ENCODE data around the gene SYTL1.
A peak's percentile ranks its signal among the peaks of the same experiment; 100 is the strongest.

Gene SYTL1

DNA sequence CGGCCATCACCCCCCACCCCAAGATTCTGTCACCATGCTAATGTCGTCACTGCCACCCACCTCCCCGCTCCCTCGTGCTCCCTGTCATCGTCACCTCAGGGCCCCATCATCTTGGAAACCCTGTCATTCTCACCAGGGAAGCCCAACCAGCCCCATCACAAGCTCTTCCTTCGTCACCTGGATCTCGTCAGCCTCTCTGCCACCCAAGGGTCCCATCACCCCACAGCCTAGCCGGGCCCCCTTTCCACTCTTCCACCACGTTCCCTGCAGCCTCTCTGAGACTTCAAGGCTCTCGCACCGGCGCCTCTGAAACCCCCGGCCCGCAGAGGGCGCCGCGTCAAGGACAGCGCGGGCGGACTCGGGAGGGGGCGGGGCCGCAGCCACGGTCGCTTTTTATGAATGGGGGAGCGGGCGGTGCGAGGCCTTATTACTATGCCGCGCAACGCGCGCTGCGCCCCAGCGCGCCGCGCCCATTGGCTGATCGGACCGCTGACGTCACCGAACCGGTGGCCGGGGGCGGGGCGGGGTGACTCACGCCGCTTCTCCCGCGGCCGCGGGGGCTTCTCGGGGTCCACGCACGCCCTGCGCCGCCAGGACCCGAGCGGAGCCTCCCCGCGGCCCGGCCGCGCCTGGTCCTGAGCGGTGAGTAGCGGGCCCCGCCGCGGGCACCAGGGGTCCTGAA is 50.4 kb downstream of the SYTL1 start, which contains the start of gene GPR3:
TSS of gene GPR3 (plus strand) at position 527 of the 682 bp plus-strand sequence. CDS start 1,177 bp downstream, outside the sequence.
- peak; percentile 91 for DNase-seq
- Histone ChIP-seq H3K27me3 (no peaks in the 10 kb centered on the region), H3K9me3 (no peaks in the 10 kb centered on the region), H3K4me3 (ENCODE audit: low read depth, low read length) (peak within 1 kb of the TSS; percentile 70), H3K36me3 (no peaks in the 10 kb centered on the region), H3K4me1 (peaks cover 4% of the 10 kb centered on the region; the same call in 1 of the 2 replicates)
- TF ChIP-seq, protein P1, sequence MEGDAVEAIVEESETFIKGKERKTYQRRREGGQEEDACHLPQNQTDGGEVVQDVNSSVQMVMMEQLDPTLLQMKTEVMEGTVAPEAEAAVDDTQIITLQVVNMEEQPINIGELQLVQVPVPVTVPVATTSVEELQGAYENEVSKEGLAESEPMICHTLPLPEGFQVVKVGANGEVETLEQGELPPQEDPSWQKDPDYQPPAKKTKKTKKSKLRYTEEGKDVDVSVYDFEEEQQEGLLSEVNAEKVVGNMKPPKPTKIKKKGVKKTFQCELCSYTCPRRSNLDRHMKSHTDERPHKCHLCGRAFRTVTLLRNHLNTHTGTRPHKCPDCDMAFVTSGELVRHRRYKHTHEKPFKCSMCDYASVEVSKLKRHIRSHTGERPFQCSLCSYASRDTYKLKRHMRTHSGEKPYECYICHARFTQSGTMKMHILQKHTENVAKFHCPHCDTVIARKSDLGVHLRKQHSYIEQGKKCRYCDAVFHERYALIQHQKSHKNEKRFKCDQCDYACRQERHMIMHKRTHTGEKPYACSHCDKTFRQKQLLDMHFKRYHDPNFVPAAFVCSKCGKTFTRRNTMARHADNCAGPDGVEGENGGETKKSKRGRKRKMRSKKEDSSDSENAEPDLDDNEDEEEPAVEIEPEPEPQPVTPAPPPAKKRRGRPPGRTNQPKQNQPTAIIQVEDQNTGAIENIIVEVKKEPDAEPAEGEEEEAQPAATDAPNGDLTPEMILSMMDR (IDR thresholded peaks at IDR 0.05; ENCODE audit: low read depth, low read length) = peak; percentile 54

DNA sequence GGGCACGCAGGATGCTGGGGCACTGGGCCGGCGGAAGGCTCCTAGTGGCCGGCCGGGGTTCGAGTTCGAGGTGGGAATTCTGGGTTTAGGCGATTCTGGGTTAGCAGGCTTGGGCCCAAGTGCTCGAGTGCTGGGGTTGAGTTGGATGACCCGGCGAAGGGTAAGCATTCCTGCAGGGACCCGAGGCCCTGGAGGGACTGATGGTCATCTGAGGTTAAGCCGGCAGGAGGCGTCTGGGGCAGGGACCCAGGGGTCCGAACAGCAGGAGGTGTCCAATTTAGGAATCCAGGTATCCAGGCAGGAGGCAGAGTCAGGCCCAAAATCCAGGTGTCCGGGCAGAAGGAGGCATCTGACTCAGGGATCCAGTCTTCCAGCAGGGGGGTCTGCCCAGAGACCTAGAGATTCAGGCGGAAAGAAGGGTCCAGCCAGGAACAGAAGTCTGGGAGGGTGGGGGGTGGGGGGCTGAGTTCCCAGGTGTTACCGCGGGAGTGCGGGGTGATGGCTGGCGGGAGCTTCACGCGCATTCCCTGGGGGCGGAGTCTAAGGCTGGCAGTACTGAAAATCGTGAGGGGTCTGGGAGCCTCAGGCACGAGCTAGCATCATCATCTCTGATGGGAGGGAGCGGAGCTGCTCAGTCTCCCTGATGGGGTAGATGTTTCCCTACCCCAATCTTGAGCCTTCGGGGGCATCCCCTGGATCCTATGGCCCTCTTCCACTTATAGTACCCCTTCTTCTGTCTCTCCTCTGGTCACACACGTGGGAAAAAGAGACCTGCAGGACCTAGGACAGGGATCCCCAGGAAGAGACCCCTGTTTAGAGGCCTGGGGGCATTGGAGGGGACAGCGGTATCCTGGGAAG is 51.2 kb downstream of the SYTL1 start:
- peaks cover 4% of the 10 kb centered on the region; the same call in 1 of the 2 replicates for H3K4me1 ChIP-seq
- TF ChIP-seq, protein P1 (IDR thresholded peaks at IDR 0.05; ENCODE audit: low read depth, low read length) = peak; percentile 28; the same call in 1 of the 2 replicates
- DNase-seq = no peak
- H3K4me3 ChIP-seq (ENCODE audit: low read depth, low read length) = peak overlapping the region; percentile 70
- H3K27me3 ChIP-seq = no peaks in the 10 kb centered on the region
- H3K36me3 ChIP-seq = no peaks in the 10 kb centered on the region
- H3K9me3 ChIP-seq = no peaks in the 10 kb centered on the region

DNA sequence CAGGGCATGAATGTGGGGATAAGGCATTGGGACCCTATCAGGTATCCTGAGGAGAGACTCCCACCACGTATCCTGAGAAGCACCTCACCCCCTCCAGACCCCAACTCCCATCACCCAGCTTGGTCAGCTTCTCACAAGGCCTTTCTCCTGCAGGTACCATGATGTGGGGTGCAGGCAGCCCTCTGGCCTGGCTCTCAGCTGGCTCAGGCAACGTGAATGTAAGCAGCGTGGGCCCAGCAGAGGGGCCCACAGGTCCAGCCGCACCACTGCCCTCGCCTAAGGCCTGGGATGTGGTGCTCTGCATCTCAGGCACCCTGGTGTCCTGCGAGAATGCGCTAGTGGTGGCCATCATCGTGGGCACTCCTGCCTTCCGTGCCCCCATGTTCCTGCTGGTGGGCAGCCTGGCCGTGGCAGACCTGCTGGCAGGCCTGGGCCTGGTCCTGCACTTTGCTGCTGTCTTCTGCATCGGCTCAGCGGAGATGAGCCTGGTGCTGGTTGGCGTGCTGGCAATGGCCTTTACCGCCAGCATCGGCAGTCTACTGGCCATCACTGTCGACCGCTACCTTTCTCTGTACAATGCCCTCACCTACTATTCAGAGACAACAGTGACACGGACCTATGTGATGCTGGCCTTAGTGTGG is 51.9 kb downstream of the SYTL1 start:
- TF ChIP-seq, protein P1 (IDR thresholded peaks at IDR 0.05; ENCODE audit: low read depth, low read length) = no peak
- DNase-seq = no peak
- Histone ChIP-seq H3K27me3 (no peaks in the 10 kb centered on the region), H3K36me3 (no peaks in the 10 kb centered on the region), H3K9me3 (no peaks in the 10 kb centered on the region), H3K4me1 (peaks cover 4% of the 10 kb centered on the region; the same call in 1 of the 2 replicates), H3K4me3 (ENCODE audit: low read depth, low read length) (no peak overlapping the region)

DNA sequence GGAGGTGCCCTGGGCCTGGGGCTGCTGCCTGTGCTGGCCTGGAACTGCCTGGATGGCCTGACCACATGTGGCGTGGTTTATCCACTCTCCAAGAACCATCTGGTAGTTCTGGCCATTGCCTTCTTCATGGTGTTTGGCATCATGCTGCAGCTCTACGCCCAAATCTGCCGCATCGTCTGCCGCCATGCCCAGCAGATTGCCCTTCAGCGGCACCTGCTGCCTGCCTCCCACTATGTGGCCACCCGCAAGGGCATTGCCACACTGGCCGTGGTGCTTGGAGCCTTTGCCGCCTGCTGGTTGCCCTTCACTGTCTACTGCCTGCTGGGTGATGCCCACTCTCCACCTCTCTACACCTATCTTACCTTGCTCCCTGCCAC is 52.4 kb downstream of the SYTL1 start:
- DNase-seq = no peak
- TF ChIP-seq, protein P1 (IDR thresholded peaks at IDR 0.05; ENCODE audit: low read depth, low read length) = no peak
- Histone ChIP-seq H3K36me3 (no peaks in the 10 kb centered on the region), H3K4me3 (ENCODE audit: low read depth, low read length) (no peak overlapping the region), H3K4me1 (peaks cover 4% of the 10 kb centered on the region; the same call in 1 of the 2 replicates), H3K27me3 (no peaks in the 10 kb centered on the region), H3K9me3 (no peaks in the 10 kb centered on the region)

DNA sequence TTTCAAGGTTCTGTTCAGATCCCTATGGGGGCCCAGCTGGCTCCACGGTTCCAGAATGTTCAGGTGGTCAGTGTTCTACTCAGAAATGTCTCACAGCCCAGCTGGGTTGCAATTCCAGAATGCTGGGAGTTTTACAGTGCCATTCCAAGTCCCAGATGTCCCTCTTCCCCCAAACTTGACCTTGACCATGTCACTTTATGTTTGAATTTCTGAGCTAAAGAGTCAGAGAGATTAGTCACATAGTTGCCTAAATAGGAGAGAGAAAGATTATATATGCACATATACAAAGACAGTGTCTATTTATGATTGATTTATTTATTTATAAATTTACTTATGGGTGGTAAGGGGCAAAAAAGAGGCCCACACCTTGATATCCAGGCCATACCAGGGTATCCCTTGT is 53.1 kb downstream of the SYTL1 start:
- no peak for DNase-seq
- H3K4me3 ChIP-seq (ENCODE audit: low read depth, low read length) = no peak overlapping the region
- TF ChIP-seq, protein P1 (IDR thresholded peaks at IDR 0.05; ENCODE audit: low read depth, low read length) = no peak
- no peaks in the 10 kb centered on the region for H3K36me3 ChIP-seq
- peaks cover 4% of the 10 kb centered on the region; the same call in 1 of the 2 replicates for H3K4me1 ChIP-seq
- no peaks in the 10 kb centered on the region for H3K27me3 ChIP-seq
- H3K9me3 ChIP-seq = no peaks in the 10 kb centered on the region
